Parathyroid adenoma (tissue), 2 donors: Measurements from ENCODE around the gene MAGEA9B.
"Not testable (repeated sequence)": the region's sequence is repeated elsewhere in the genome, so short reads cannot be mapped to it uniquely, and the experiment has no call there.

Experiments
- H2AFZ ChIP-seq: fragments of 300-600 bp; sonication (generic); one replicate; pipeline ENCODE4 v1.7.0; 2017; ENCODE audit warnings: antibody characterized with exemption, mild to moderate bottlenecking
- H3K27ac ChIP-seq: fragments of 300-600 bp; sonication (generic); one replicate; pipeline ENCODE4 v1.7.0; 2017
- H3K27me3 ChIP-seq: fragments of 300-600 bp; sonication (generic); one replicate; pipeline ENCODE4 v1.7.0; 2017; ENCODE audit warnings: low read length; ENCODE audit not compliant: control insufficient read depth, insufficient read depth
- H3K36me3 ChIP-seq: fragments of 300-600 bp; sonication (generic); one replicate; pipeline ENCODE4 v1.7.0; 2017; ENCODE audit warnings: low read length; ENCODE audit not compliant: control insufficient read depth, insufficient read depth
- H3K4me1 ChIP-seq: fragments of 300-600 bp; sonication (generic); one replicate; pipeline ENCODE4 v1.7.0; 2017; ENCODE audit warnings: control low read depth
- H3K4me2 ChIP-seq: fragments of 300-600 bp; sonication (generic); one replicate; pipeline ENCODE4 v1.7.0; 2017; ENCODE audit warnings: low read length
- H3K4me3 ChIP-seq: fragments of 300-600 bp; sonication (generic); one replicate; pipeline ENCODE4 v1.7.0; 2017; ENCODE audit warnings: low read depth, low read length
- H3K79me2 ChIP-seq: fragments of 300-600 bp; sonication (generic); one replicate; pipeline ENCODE4 v1.7.0; 2017; ENCODE audit warnings: control low read depth
- H3K9ac ChIP-seq: fragments of 300-600 bp; sonication (generic); one replicate; pipeline ENCODE4 v1.7.0; 2017; ENCODE audit warnings: mild to moderate bottlenecking
- H3K9me3 ChIP-seq: fragments of 300-600 bp; sonication (generic); one replicate; pipeline ENCODE4 v1.7.0; 2017; ENCODE audit warnings: low read length; ENCODE audit not compliant: control insufficient read depth
- CTCF ChIP-seq: fragments of 300-600 bp; sonication (generic); IDR thresholded peaks from one replicate; pipeline ENCODE4 v1.7.0; 2017; ENCODE audit warnings: antibody characterized with exemption, mild to moderate bottlenecking
- donor health status: primary hyperparathyroidism.

MAGEA9B gene

GRCh38 chrX:149567621-149568417 lies 19.4 kb downstream of the MAGEA9B start:
- Histone ChIP-seq H3K9me3 (no peaks in the 10 kb centered on the region), H3K9ac (no peak overlapping the region), H3K79me2 (no peaks in the 10 kb centered on the region), H3K4me3 (no peak overlapping the region), H3K27ac (peak overlapping the region; percentile 45), H3K4me2 (no peak overlapping the region), H2AFZ (no peak overlapping the region), H3K4me1 (peaks cover 16% of the 10 kb centered on the region), H3K27me3 (no peaks in the 10 kb centered on the region), H3K36me3 (no peaks in the 10 kb centered on the region)
- TF ChIP-seq CTCF, result no peak

GRCh38 chrX:149563359-149563758 lies 23.9 kb downstream of the MAGEA9B start:
- no peaks in the 10 kb centered on the region for H3K36me3 ChIP-seq
- H3K4me1 ChIP-seq, result no peaks in the 10 kb centered on the region
- no peak overlapping the region for H3K9ac ChIP-seq
- H3K9me3 ChIP-seq, result no peaks in the 10 kb centered on the region
- no peak for TF ChIP-seq CTCF
- no peaks in the 10 kb centered on the region for H3K79me2 ChIP-seq
- no peaks in the 10 kb centered on the region for H3K27me3 ChIP-seq
- no peak overlapping the region for H2AFZ ChIP-seq
- no peak overlapping the region for H3K27ac ChIP-seq
- no peak overlapping the region for H3K4me3 ChIP-seq
- no peak overlapping the region for H3K4me2 ChIP-seq

- not testable (repeated sequence) for H3K4me3 ChIP-seq, H2AFZ ChIP-seq, H3K9ac ChIP-seq, H3K27ac ChIP-seq, H3K4me2 ChIP-seq, H3K79me2 ChIP-seq, H3K36me3 ChIP-seq, H3K27me3 ChIP-seq, H3K9me3 ChIP-seq, H3K4me1 ChIP-seq
Observed at GRCh38 chrX:149555251-149555650, 32.0 kb downstream of the MAGEA9B start.

- H3K79me2 ChIP-seq, H3K9me3 ChIP-seq, H3K4me1 ChIP-seq, H3K4me3 ChIP-seq, H3K36me3 ChIP-seq, H3K27me3 ChIP-seq, H3K4me2 ChIP-seq, H3K27ac ChIP-seq, H3K9ac ChIP-seq, H2AFZ ChIP-seq: not testable (repeated sequence)
Observed at GRCh38 chrX:149551939-149552248, 35.4 kb downstream of the MAGEA9B start.

- H3K27me3 ChIP-seq, H3K79me2 ChIP-seq, H3K4me1 ChIP-seq, H3K36me3 ChIP-seq, H3K27ac ChIP-seq, H3K4me2 ChIP-seq, H3K4me3 ChIP-seq, H3K9ac ChIP-seq, H2AFZ ChIP-seq, H3K9me3 ChIP-seq: not testable (repeated sequence)
Observed at GRCh38 chrX:149551245-149551938, 35.9 kb downstream of the MAGEA9B start.

- not testable (repeated sequence) for H3K79me2 ChIP-seq, H3K4me1 ChIP-seq, H3K9me3 ChIP-seq, H3K27me3 ChIP-seq, H3K4me2 ChIP-seq, H3K9ac ChIP-seq, H3K27ac ChIP-seq, H3K36me3 ChIP-seq, H2AFZ ChIP-seq, H3K4me3 ChIP-seq
Observed at GRCh38 chrX:149550454-149550853, 36.8 kb downstream of the MAGEA9B start.

GRCh38 chrX:149549701-149550100 lies 37.6 kb downstream of the MAGEA9B start, which contains the start of gene HSFX3:
HSFX3 (minus strand) TSS chrX:149549924; CDS start chrX:149549852, 72 bp downstream.
- H3K27me3 ChIP-seq, H3K9ac ChIP-seq: not testable (repeated sequence)

GRCh38 chrX:149547782-149548181 lies 39.5 kb downstream of the MAGEA9B start:
- not testable (repeated sequence) for H3K4me1 ChIP-seq, H3K9ac ChIP-seq, H3K4me3 ChIP-seq, H3K79me2 ChIP-seq, H3K27me3 ChIP-seq, H3K4me2 ChIP-seq, H3K36me3 ChIP-seq, H2AFZ ChIP-seq, H3K9me3 ChIP-seq, H3K27ac ChIP-seq

More at GRCh38 chrX:149549701-149550100, 37.6 kb downstream of the MAGEA9B start, which contains the start of gene HSFX3:
- H2AFZ ChIP-seq, H3K27ac ChIP-seq, H3K9me3 ChIP-seq, H3K4me2 ChIP-seq, H3K4me1 ChIP-seq, H3K79me2 ChIP-seq, H3K4me3 ChIP-seq, H3K36me3 ChIP-seq: not testable (repeated sequence)

GRCh38 chrX:149546962-149547361 lies 40.3 kb downstream of the MAGEA9B start:
- H3K27me3 ChIP-seq, result not testable (repeated sequence)

More at GRCh38 chrX:149546962-149547361, 40.3 kb downstream of the MAGEA9B start:
- H3K9me3 ChIP-seq, H3K4me2 ChIP-seq, H3K36me3 ChIP-seq, H3K9ac ChIP-seq, H3K79me2 ChIP-seq, H3K27ac ChIP-seq, H3K4me3 ChIP-seq, H3K4me1 ChIP-seq, H2AFZ ChIP-seq: not testable (repeated sequence)
